Hematopoietic multipotent progenitor cell treated with erythropoietin and hydrocortisone succinate and interleukin-3 and kit ligand, for 17 days (in vitro differentiated cells): ENCODE measurements around the gene C2CD4A.

Experiments
- DNase-seq: peaks from one replicate; pipeline ENCODE4 v3.0.0-alpha.2; 2015; ENCODE audit warnings: low spot score

The C2CD4A gene

GRCh38 chr15:62060113-62060895 lies 6.5 kb upstream of the C2CD4A start, which contains the start of gene VPS13C:
TSS of gene VPS13C (minus strand) at chr15:62060447. CDS start at chr15:62060374, 73 bp downstream.
- DNase-seq, result peak; percentile 74

- DNase-seq, result no peak
These were observed 5.9 kb upstream of the C2CD4A start for GRCh38 chr15:62060896-62061280.

- no peak for DNase-seq
These were observed 2.7 kb upstream of the C2CD4A start for GRCh38 chr15:62063825-62064635.

GRCh38 chr15:62067448-62068044 lies 769 bp downstream of the C2CD4A start:
- DNase-seq, result no peak

- DNase-seq, result no peak
These were observed 1.5 kb downstream of the C2CD4A start for GRCh38 chr15:62068071-62068809.

GRCh38 chr15:62068810-62069167 lies 2.0 kb downstream of the C2CD4A start:
- DNase-seq, result no peak

- DNase-seq, result no peak
These were observed 2.8 kb downstream of the C2CD4A start for GRCh38 chr15:62069551-62069950.

- DNase-seq, result peak; percentile 56
These were observed 5.0 kb downstream of the C2CD4A start for GRCh38 chr15:62071711-62072308.

GRCh38 chr15:62075595-62076277 lies 9.0 kb downstream of the C2CD4A start:
- no peak for DNase-seq

- DNase-seq, result no peak
These were observed 12.8 kb downstream of the C2CD4A start for GRCh38 chr15:62079594-62079993.

GRCh38 chr15:62083194-62084154 lies 16.7 kb downstream of the C2CD4A start:
- DNase-seq, result no peak

- no peak for DNase-seq
These were observed 19.0 kb downstream of the C2CD4A start for GRCh38 chr15:62085740-62086139.

GRCh38 chr15:62087671-62088352 lies 21.0 kb downstream of the C2CD4A start:
- no peak for DNase-seq

GRCh38 chr15:62088353-62088693 lies 21.5 kb downstream of the C2CD4A start:
- DNase-seq, result no peak

GRCh38 chr15:62089616-62090015 lies 22.8 kb downstream of the C2CD4A start:
- DNase-seq, result no peak

GRCh38 chr15:62090988-62091387 lies 24.2 kb downstream of the C2CD4A start:
- no peak for DNase-seq

- no peak for DNase-seq
These were observed 27.0 kb downstream of the C2CD4A start for GRCh38 chr15:62093809-62094208.

- DNase-seq, result no peak
These were observed 27.6 kb downstream of the C2CD4A start for GRCh38 chr15:62094388-62094787.

GRCh38 chr15:62099094-62099601 lies 32.4 kb downstream of the C2CD4A start:
- no peak for DNase-seq
